H9 (cell line): ENCODE measurements around the gene LRRC45. TPM values are rescaled to one million over a fixed set of nuclear protein-coding genes. Genes with fewer than 3 reads are reported as not detected.

ENCODE experiments used
- DNase-seq: peaks from one replicate; pipeline ENCODE4 v3.0.0-alpha.2; 2017
- H2AFZ ChIP-seq: one replicate; pipeline ENCODE4 v1.6.1; 2013; ENCODE audit warnings: mild to moderate bottlenecking, low read length, control low read depth, moderate library complexity
- H2AK5ac ChIP-seq: 2 replicates; pipeline ENCODE4 v1.6.1; 2013; ENCODE audit warnings: low read length, control low read depth, mixed read lengths; ENCODE audit not compliant: insufficient read length
- H2BK120ac ChIP-seq: one replicate; pipeline ENCODE4 v1.6.1; 2013; ENCODE audit warnings: low read depth, mild to moderate bottlenecking, low read length, control low read depth, inconsistent platforms; ENCODE audit not compliant: poor library complexity, severe bottlenecking
- H2BK12ac ChIP-seq: 2 replicates; pipeline ENCODE4 v1.6.1; 2013; ENCODE audit warnings: low read length, control low read depth, mixed read lengths, low read depth; ENCODE audit not compliant: insufficient read length
- H2BK15ac ChIP-seq: 2 replicates; pipeline ENCODE4 v1.6.1; 2013; ENCODE audit warnings: low read depth, low read length, control low read depth
- H2BK20ac ChIP-seq: one replicate; pipeline ENCODE4 v1.6.1; 2013; ENCODE audit warnings: low read depth, mild to moderate bottlenecking, low read length, control low read depth, inconsistent platforms; ENCODE audit not compliant: poor library complexity, severe bottlenecking
- H2BK5ac ChIP-seq: 2 replicates; pipeline ENCODE4 v1.6.1; 2013; ENCODE audit warnings: low read length, control low read depth, mixed read lengths; ENCODE audit not compliant: insufficient read length
- H3K14ac ChIP-seq: 2 replicates; pipeline ENCODE4 v1.6.1; 2013; ENCODE audit warnings: low read length, control low read depth; ENCODE audit not compliant: insufficient read depth
- H3K18ac ChIP-seq: 2 replicates; pipeline ENCODE4 v1.6.1; 2013; ENCODE audit warnings: low read depth, mild to moderate bottlenecking, mixed read lengths, low read length, control low read depth; ENCODE audit not compliant: insufficient read length
- H3K23ac ChIP-seq: 2 replicates; pipeline ENCODE4 v1.6.1; 2013; ENCODE audit warnings: low read length, control low read depth, mixed read lengths, low read depth; ENCODE audit not compliant: insufficient read length
- H3K23me2 ChIP-seq: 2 replicates; pipeline ENCODE4 v1.6.1; 2013; ENCODE audit warnings: low read depth, mild to moderate bottlenecking, mixed read lengths, low read length, control low read depth; ENCODE audit not compliant: insufficient read length, poor library complexity, severe bottlenecking
- H3K27ac ChIP-seq: 2 replicates; pipeline ENCODE4 v1.5.1; 2013; ENCODE audit warnings: low read length, control low read depth, mixed read lengths, low read depth; ENCODE audit not compliant: insufficient read length
- H3K27me3 ChIP-seq: 2 replicates; pipeline ENCODE4 v1.6.1; 2013; ENCODE audit warnings: low read length, control low read depth, inconsistent platforms; ENCODE audit not compliant: insufficient read depth
- H3K4ac ChIP-seq: 2 replicates; pipeline ENCODE4 v1.6.1; 2013; ENCODE audit warnings: low read depth, mild to moderate bottlenecking, control low read depth, inconsistent platforms, low read length, moderate library complexity
- H3K4me1 ChIP-seq: 2 replicates; pipeline ENCODE4 v1.6.1; 2013; ENCODE audit warnings: low read length, control low read depth, inconsistent platforms; ENCODE audit not compliant: insufficient read depth
- H3K4me2 ChIP-seq: 2 replicates; pipeline ENCODE4 v1.6.1; 2013; ENCODE audit warnings: low read length, control low read depth, mixed read lengths; ENCODE audit not compliant: insufficient read length, insufficient read depth
- H3K56ac ChIP-seq: 2 replicates; pipeline ENCODE4 v1.6.1; 2013; ENCODE audit warnings: low read depth, mild to moderate bottlenecking, mixed read lengths, low read length, control low read depth; ENCODE audit not compliant: insufficient read length
- H3K79me1 ChIP-seq: 2 replicates; pipeline ENCODE4 v1.6.1; 2013; ENCODE audit warnings: low read depth, mild to moderate bottlenecking, moderate library complexity, low read length, control low read depth, inconsistent platforms; ENCODE audit not compliant: insufficient read depth, poor library complexity, severe bottlenecking
- H3K79me2 ChIP-seq: 2 replicates; pipeline ENCODE4 v1.6.1; 2013; ENCODE audit warnings: low read length, control low read depth, inconsistent platforms; ENCODE audit not compliant: insufficient read depth
- H3K9ac ChIP-seq: 2 replicates; pipeline ENCODE4 v1.6.1; 2013; ENCODE audit warnings: low read length, control low read depth, mixed read lengths; ENCODE audit not compliant: insufficient read length; ENCODE audit errors: extremely low read depth
- H3K9me3 ChIP-seq: one replicate; pipeline ENCODE4 v1.6.1; 2013; ENCODE audit warnings: low read depth, low read length, inconsistent platforms; ENCODE audit not compliant: control insufficient read depth
- H3T11ph ChIP-seq: one replicate; pipeline ENCODE4 v1.6.1; 2013; ENCODE audit warnings: mild to moderate bottlenecking, low read length, control low read depth, inconsistent platforms
- H4K20me1 ChIP-seq: one replicate; pipeline ENCODE4 v1.6.1; 2013; ENCODE audit not compliant: control insufficient read depth, insufficient read length, insufficient read depth
- H4K5ac ChIP-seq: 2 replicates; pipeline ENCODE4 v1.6.1; 2013; ENCODE audit warnings: low read depth, mild to moderate bottlenecking, mixed read lengths, low read length, control low read depth; ENCODE audit not compliant: insufficient read length
- H4K8ac ChIP-seq: replicated peaks from 2 replicates; pipeline ENCODE4 v1.6.1; 2013; ENCODE audit warnings: low read length, control low read depth, mixed read lengths, low read depth; ENCODE audit not compliant: insufficient read length
- H4K91ac ChIP-seq: 2 replicates; pipeline ENCODE4 v1.6.1; 2013; ENCODE audit warnings: low read depth, mild to moderate bottlenecking, moderate library complexity, mixed read lengths, low read length, control low read depth; ENCODE audit not compliant: insufficient read length
- H3K27ac Mint-ChIP-seq, 3 experiments: 2 replicates in 2 of 3; 3 replicates in 1 of 3; pipeline ENCODE4 v1.8.0; 2020 to 2021; ENCODE audit warnings: mixed read lengths in 3 of 3, mild to moderate bottlenecking in 1 of 3, moderate library complexity in 1 of 3
- H3K27me3 Mint-ChIP-seq: 2 replicates; pipeline ENCODE4 v1.8.0; 2021; ENCODE audit warnings: low read depth, mild to moderate bottlenecking, moderate library complexity, mixed read lengths
- H3K36me3 Mint-ChIP-seq, 3 experiments: 2 replicates in 2 of 3; 3 replicates in 1 of 3; pipeline ENCODE4 v1.8.0; 2020 to 2021; ENCODE audit warnings: low read depth in 3 of 3, mixed read lengths in 3 of 3; ENCODE audit not compliant: insufficient read depth in 1 of 3
- H3K4me1 Mint-ChIP-seq, 2 experiments: 2 replicates each; pipeline ENCODE4 v1.8.0; 2020; ENCODE audit warnings: mixed read lengths in 2 of 2
- H3K4me3 Mint-ChIP-seq, 2 experiments: 2 replicates in 1 of 2; 3 replicates in 1 of 2; pipeline ENCODE4 v1.8.0; 2020 to 2021; ENCODE audit warnings: mild to moderate bottlenecking in 2 of 2, mixed read lengths in 2 of 2, moderate library complexity in 1 of 2
- H3K9me3 Mint-ChIP-seq, 2 experiments: 2 replicates in 1 of 2; 3 replicates in 1 of 2; pipeline ENCODE4 v1.8.0; 2020; ENCODE audit warnings: mild to moderate bottlenecking in 2 of 2, mixed read lengths in 2 of 2, moderate library complexity in 1 of 2
- WGBS: extraction: QIAGEN DNeasy Blood & Tissue Kit; methylation state at CpG from one replicate; pipeline ENCODE4 v1.1.7; 2013; ENCODE audit warnings: missing lambda C conversion rate, low lambda C conversion rate, mixed read lengths; ENCODE audit not compliant: insufficient read length; ENCODE audit errors: extremely low coverage; 5-methylcytosine and 5-hydroxymethylcytosine counted together
- total RNA-seq: library from RNA; stranded (reverse); gene quantifications from 2 replicates; pipeline ENCODE4 v1.2.1, GENCODE V29; 2021
- TF ChIP-seq, protein P1 (sequence below): fragments of 200-600 bp; sonication (generic); conservative IDR thresholded peaks from 3 replicates; pipeline ENCODE4 v1.8.0; 2021; ENCODE audit warnings: antibody characterized with exemption, mild to moderate bottlenecking

Gene LRRC45
- total RNA-seq, 1 experiment from 2014 or later = 28.7 TPM

DNA sequence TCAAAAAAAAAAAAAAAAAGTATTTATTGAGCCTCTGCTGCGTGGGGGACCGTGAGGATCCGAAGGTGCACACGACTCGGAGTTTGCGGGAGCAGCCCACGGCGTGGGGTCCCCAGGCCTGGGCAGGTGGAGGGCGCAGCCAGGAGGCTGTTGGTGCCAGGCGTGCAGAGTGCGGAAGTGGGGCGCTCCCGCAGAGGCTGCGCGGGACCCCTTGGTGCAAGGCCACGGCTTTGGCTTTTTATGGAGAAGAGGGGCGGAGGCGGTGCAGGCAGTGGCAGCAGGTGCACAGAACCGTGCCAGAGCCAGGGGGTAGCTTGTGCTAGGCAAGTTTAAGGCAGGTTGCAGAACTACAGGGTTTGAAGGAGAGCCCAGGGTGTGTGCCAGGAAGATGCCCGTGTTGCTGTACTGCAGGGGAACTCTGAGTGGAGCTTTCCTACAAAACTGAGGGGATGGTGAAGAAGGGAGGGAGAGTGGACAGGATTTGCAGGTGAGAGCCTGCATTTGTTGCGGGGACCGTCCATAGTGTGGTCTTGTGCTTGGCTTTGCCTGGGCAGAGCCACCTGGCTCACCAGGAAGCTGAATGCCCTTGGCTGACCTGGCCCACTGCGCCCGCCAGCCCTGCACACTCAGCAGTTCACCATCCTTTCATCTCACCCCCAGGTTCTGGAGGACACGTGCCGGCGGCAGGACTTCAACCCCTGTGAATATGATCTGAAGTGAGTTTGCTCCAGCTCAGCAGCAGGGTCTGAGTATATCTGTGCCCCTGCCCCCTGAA, 44.4 kb upstream of the LRRC45 start:
- no peak overlapping the region for H3K56ac ChIP-seq
- peaks cover 3% of the 10 kb centered on the region for H3K27me3 ChIP-seq
- TF ChIP-seq, protein P1, sequence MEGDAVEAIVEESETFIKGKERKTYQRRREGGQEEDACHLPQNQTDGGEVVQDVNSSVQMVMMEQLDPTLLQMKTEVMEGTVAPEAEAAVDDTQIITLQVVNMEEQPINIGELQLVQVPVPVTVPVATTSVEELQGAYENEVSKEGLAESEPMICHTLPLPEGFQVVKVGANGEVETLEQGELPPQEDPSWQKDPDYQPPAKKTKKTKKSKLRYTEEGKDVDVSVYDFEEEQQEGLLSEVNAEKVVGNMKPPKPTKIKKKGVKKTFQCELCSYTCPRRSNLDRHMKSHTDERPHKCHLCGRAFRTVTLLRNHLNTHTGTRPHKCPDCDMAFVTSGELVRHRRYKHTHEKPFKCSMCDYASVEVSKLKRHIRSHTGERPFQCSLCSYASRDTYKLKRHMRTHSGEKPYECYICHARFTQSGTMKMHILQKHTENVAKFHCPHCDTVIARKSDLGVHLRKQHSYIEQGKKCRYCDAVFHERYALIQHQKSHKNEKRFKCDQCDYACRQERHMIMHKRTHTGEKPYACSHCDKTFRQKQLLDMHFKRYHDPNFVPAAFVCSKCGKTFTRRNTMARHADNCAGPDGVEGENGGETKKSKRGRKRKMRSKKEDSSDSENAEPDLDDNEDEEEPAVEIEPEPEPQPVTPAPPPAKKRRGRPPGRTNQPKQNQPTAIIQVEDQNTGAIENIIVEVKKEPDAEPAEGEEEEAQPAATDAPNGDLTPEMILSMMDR = no peak
- H3K9ac ChIP-seq = no peak overlapping the region
- no peak for DNase-seq
- peak overlapping the region; percentile 75 to 85 for H3K4me3 Mint-ChIP-seq
- no peak overlapping the region for H3K18ac ChIP-seq
- H3K79me2 ChIP-seq = no peaks in the 10 kb centered on the region
- H2AK5ac ChIP-seq = no peak overlapping the region
- no peaks in the 10 kb centered on the region for H3K79me1 ChIP-seq
- H3K9me3 Mint-ChIP-seq = peaks cover 9 to 10% of the 10 kb centered on the region in 2 experiments
- peaks cover 9 to 16% of the 10 kb centered on the region in 2 experiments; a peak in 3 of 4 replicates for H3K4me1 Mint-ChIP-seq
- no peaks in the 10 kb centered on the region for H3K4me1 ChIP-seq
- H3K23ac ChIP-seq = no peak overlapping the region
- no peak overlapping the region for H3K4ac ChIP-seq
- H3K27ac ChIP-seq = no peak overlapping the region
- WGBS = no CpG with 5 or more reads among the region's 27 CpGs
- H3K27ac Mint-ChIP-seq = no peak overlapping the region; a peak in 1 of 7 replicates
- H2AFZ ChIP-seq = no peak overlapping the region
- H2BK12ac ChIP-seq = no peak overlapping the region
- H4K20me1 ChIP-seq = no peaks in the 10 kb centered on the region
- H2BK120ac ChIP-seq = no peak overlapping the region
- H4K8ac ChIP-seq = no peak overlapping the region
- H2BK15ac ChIP-seq = no peak overlapping the region
- H3K23me2 ChIP-seq = peaks cover 12% of the 10 kb centered on the region
- peak overlapping the region; percentile 69 for H3K4me2 ChIP-seq
- H3K36me3 Mint-ChIP-seq = peaks cover 2 to 29% (median 26%) of the 10 kb centered on the region in 3 experiments
- no peak overlapping the region for H4K5ac ChIP-seq
- H2BK5ac ChIP-seq = no peak overlapping the region
- no peak overlapping the region for H3T11ph ChIP-seq
- no peak overlapping the region for H4K91ac ChIP-seq
- H3K14ac ChIP-seq = no peak overlapping the region
- H2BK20ac ChIP-seq = no peak overlapping the region
- peaks cover 34% of the 10 kb centered on the region for H3K27me3 Mint-ChIP-seq
- H3K9me3 ChIP-seq = no peaks in the 10 kb centered on the region
